Measurements from ENCODE around the gene OPTC. TPM values are rescaled to one million over a fixed set of nuclear protein-coding genes. Genes with fewer than 3 reads are reported as not detected.
A peak's percentile ranks its signal among the peaks of the same experiment; 100 is the strongest.

Gene OPTC
- total and polyA plus RNA-seq, 11 donors: not detected

- no peaks in the 10 kb centered on the region for H3K36me3 ChIP-seq
- 67 to 83% (median 74%) methylated on average over 4 of the region's 4 CpGs for WGBS, 4 donors
- intact Hi-C loops (cut with DNase I): no loop called here
- peak overlapping the region in 4 of 12 donors; percentile 37 to 56 (median 44) for H3K4me3 ChIP-seq
- H3K27ac ChIP-seq: peak overlapping the region in 11 of 12 donors; percentile 65 to 98 (median 91)
- H3K9me3 ChIP-seq: no peaks in the 10 kb centered on the region
- no peaks in the 10 kb centered on the region for H3K27me3 ChIP-seq
- TF ChIP-seq POLR2A (IDR thresholded peaks at IDR 0.05) (no peak), CTCF (IDR thresholded peaks at IDR 0.05) (no peak)
- ATAC-seq (no peak), DNase-seq (no peak)
- H3K4me1 ChIP-seq: peaks cover 0 to 73% (median 29%) of the 10 kb centered on the region in 12 donors
Measured at GRCh38 chr1:203553496-203553895, 59.5 kb downstream of the OPTC start.

GRCh38 chr1:203554071-203554470, 60.1 kb downstream of the OPTC start:
- no peak for ATAC-seq
- H3K27ac ChIP-seq: peak overlapping the region in 11 of 12 donors; percentile 69 to 98 (median 92)
- intact Hi-C loops (cut with DNase I): loop anchor here in 1 of 10 donors (2.0 kb wide), 1 partner anchor 45 kb away; no protein-coding TSS in a partner anchor
- H3K4me3 ChIP-seq: peak overlapping the region in 10 of 12 donors; percentile 2 to 56 (median 38)
- H3K4me1 ChIP-seq: peaks cover 0 to 75% (median 34%) of the 10 kb centered on the region in 12 donors
- TF ChIP-seq POLR2A (IDR thresholded peaks at IDR 0.05): no peak
- TF ChIP-seq CTCF (IDR thresholded peaks at IDR 0.05): no peak
- WGBS, 4 donors: 56 to 76% (median 66%) methylated on average over 3 of the region's 3 CpGs
- no peaks in the 10 kb centered on the region for H3K27me3 ChIP-seq
- H3K36me3 ChIP-seq: no peaks in the 10 kb centered on the region
- no peak for DNase-seq
- no peaks in the 10 kb centered on the region for H3K9me3 ChIP-seq

GRCh38 chr1:203555076-203555475, 61.1 kb downstream of the OPTC start:
- Histone ChIP-seq H3K36me3 (no peaks in the 10 kb centered on the region), H3K27ac (peak overlapping the region; percentile 69 to 98 (median 92)), H3K4me3 (peak overlapping the region; percentile 2 to 56 (median 38)), H3K4me1 (peaks cover 0 to 83% (median 39%) of the 10 kb centered on the region in 12 donors), H3K27me3 (no peaks in the 10 kb centered on the region), H3K9me3 (no peaks in the 10 kb centered on the region)
- peak; percentile 4 to 21 (median 12) for ATAC-seq
- intact Hi-C loops (cut with DNase I): loop anchor here in 7 of 10 donors (2.0 to 5.0 kb wide), 4 partner anchors 33 to 48 kb away; no protein-coding TSS in a partner anchor
- TF ChIP-seq POLR2A (IDR thresholded peaks at IDR 0.05) (no peak), CTCF (IDR thresholded peaks at IDR 0.05) (no peak)
- peak in 4 of 5 donors; percentile 35 to 49 (median 41) for DNase-seq
- 38 to 55% (median 42%) methylated on average over 8 of the region's 8 CpGs for WGBS, 4 donors

- no peaks in the 10 kb centered on the region for H3K36me3 ChIP-seq
- H3K27me3 ChIP-seq: no peaks in the 10 kb centered on the region
- H3K4me1 ChIP-seq: peaks cover 0 to 83% (median 39%) of the 10 kb centered on the region in 12 donors
- H3K9me3 ChIP-seq: no peaks in the 10 kb centered on the region
- no peak for ATAC-seq
- intact Hi-C loops (cut with DNase I): loop anchor here in 9 of 10 donors (2.0 to 5.0 kb wide), 6 partner anchors 33 to 73 kb away; no protein-coding TSS in a partner anchor
- peak in 3 of 5 donors; percentile 27 to 35 (median 27) for DNase-seq
- 43 to 59% (median 51%) methylated on average over 7 of the region's 7 CpGs for WGBS, 4 donors
- H3K27ac ChIP-seq: peak overlapping the region; percentile 69 to 98 (median 92)
- TF ChIP-seq CTCF (IDR thresholded peaks at IDR 0.05): no peak
- TF ChIP-seq POLR2A (IDR thresholded peaks at IDR 0.05): no peak
- H3K4me3 ChIP-seq: peak overlapping the region; percentile 2 to 56 (median 38)
Measured at GRCh38 chr1:203555511-203556046, 61.6 kb downstream of the OPTC start.

All from heart left ventricle (tissue), 16 donors.